Breast epithelium (tissue), 3 donors: ENCODE results near the gene ZNF22.

Experiments
- POLR2A ChIP-seq: fragments of 450-650 bp; IDR thresholded peaks from one replicate; pipeline ENCODE4 v1.6.1; 2016; ENCODE audit warnings: antibody characterized with exemption, mild to moderate bottlenecking, moderate library complexity
- POLR2AphosphoS5 ChIP-seq, 3 donors: sonication (generic); formaldehyde crosslinking; IDR thresholded peaks; one replicate each; pipeline ENCODE4 v1.6.1; 2017; ENCODE audit warnings: antibody characterized with exemption in 3 of 3
- TF ChIP-seq, protein P1 (sequence below), 3 donors: fragments of 450-650 bp; IDR thresholded peaks; one replicate each; pipeline ENCODE4 v1.5.1; 2016 to 2017; ENCODE audit warnings: antibody characterized with exemption in 3 of 3, mild to moderate bottlenecking in 3 of 3, moderate library complexity in 3 of 3

- TF ChIP-seq, protein P1, sequence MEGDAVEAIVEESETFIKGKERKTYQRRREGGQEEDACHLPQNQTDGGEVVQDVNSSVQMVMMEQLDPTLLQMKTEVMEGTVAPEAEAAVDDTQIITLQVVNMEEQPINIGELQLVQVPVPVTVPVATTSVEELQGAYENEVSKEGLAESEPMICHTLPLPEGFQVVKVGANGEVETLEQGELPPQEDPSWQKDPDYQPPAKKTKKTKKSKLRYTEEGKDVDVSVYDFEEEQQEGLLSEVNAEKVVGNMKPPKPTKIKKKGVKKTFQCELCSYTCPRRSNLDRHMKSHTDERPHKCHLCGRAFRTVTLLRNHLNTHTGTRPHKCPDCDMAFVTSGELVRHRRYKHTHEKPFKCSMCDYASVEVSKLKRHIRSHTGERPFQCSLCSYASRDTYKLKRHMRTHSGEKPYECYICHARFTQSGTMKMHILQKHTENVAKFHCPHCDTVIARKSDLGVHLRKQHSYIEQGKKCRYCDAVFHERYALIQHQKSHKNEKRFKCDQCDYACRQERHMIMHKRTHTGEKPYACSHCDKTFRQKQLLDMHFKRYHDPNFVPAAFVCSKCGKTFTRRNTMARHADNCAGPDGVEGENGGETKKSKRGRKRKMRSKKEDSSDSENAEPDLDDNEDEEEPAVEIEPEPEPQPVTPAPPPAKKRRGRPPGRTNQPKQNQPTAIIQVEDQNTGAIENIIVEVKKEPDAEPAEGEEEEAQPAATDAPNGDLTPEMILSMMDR (IDR thresholded peaks at IDR 0.05): no peak
- TF ChIP-seq POLR2A (no peak), POLR2AphosphoS5 (IDR thresholded peaks at IDR 0.05) (no peak)
Measured at GRCh38 chr10:44954962-44955361, 45.8 kb upstream of the ZNF22 start.
